Stimulated activated CD8-positive, alpha-beta memory T cell treated with anti-CD3 and anti-CD28 coated beads, Interleukin-15, amount 100 ng/mL, for 48 hours (primary cell): ENCODE measurements around the gene BBS1.
A peak's percentile ranks its signal among the peaks of the same experiment; 100 is the strongest.

ENCODE experiments used
- DNase-seq, 2 donors: peaks; one replicate each; pipeline ENCODE4 v3.0.0-alpha.2; 2020; ENCODE audit warnings: low read depth in 2 of 2

BBS1 gene

DNA sequence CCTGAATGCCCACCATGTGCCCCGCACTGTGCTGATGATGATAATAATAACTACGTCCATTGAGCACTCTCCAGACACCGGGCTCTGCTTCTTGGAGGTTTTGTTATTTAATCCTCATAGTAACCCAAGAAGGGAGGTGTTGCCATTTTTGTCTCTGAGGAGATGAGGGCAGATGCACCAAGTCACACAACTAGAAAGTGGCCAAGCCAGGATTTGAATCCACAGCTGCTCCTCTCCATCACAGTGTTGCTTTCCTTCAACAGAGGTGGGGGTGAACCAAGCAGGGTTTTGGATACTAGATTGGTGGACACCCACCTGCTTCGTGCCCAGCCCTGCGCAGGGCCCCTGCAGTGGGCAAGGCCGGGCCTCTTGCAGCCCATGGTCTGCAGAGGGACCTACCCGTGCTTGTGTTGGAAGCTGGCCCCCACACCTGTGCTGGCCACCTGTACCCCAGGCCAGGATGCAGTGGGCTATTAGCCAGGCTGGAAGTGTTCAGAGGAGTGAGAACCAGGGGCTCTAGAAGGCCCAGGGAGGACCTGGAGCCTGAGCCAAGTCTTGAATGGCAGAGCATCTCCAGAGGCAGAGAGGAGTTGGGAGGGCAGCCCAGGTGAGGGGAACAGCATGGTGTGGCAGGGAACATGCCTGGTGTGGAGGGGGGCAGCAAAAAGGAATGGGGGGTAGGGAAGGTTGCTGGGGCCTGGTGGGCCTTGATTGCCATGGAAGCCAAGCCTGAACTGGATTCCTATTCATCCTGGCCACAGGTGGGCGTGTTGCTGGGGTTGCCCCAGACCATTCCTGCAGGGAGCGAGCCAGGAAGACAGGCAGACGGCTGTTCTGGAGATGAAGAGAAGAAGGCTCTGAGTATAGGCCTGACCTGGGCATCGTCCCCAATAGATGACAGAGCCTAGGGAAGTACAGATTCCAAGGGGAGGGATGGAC lies 32.9 kb upstream of the BBS1 start:
- no peak for DNase-seq

DNA sequence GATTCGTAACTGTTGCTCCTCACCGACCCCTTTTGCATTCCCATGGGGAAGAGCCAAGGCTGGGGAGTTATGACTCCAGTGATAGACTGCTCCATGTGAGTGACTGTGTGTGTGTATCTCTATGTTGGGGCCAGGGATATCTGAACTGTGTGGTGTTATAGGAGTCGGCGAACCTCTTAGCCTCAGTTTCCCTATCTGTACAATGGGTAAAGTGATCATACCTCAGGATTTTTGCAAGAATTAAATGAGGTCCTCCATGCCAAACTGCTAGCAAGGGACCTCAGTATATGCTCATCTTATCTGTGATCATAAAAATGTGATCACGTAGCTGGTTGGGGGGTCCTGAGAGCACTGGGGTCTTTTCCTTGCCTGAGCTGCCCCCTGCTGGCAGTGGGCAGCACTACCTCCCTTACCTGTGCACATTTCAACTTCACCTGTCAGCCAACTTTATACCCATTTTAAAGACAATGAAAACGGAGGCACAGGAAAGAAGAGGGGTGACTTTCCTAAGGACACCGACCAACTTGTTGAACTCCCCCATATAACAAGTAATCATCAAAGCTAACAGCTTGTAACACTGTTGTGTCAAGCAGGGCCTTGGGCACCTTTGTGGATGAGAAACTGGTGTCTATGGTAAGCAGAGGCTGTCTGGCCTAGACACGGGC lies 31.6 kb upstream of the BBS1 start:
- DNase-seq = no peak

DNA sequence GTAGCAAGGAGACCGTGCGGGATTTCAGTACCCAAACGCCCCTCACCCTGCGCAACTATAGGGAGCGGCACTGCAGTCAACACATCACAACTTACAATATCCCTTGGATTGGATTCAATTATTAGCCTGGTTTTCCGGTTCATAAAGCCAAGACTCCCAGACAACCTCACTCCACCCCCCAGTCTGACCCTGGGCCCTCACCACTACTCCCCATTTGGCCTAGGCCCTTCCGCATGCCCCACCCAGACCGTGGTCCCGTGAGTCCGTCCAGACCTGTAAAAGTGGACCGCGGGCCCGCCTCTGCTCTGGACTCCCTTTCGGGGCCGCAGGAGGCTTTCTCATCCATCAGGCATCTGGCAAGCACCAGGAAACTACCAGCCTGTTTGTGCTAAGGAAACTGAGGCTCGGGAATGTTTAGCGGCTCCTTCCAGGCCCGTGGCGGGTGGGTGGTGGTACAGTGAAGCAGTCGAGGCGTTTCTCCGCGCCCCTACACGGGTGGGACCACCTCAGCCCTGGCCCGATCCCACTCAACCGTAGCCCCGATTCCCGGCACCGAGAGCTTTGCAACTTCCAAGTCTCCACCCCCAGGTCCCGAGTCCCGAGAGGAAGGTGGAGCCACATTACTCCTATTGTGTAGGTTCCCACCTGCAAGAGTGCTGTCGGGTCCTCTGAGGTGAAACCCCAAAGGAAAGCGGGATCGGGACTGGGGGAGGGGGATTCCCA lies 30.9 kb upstream of the BBS1 start:
- DNase-seq = no peak

DNA sequence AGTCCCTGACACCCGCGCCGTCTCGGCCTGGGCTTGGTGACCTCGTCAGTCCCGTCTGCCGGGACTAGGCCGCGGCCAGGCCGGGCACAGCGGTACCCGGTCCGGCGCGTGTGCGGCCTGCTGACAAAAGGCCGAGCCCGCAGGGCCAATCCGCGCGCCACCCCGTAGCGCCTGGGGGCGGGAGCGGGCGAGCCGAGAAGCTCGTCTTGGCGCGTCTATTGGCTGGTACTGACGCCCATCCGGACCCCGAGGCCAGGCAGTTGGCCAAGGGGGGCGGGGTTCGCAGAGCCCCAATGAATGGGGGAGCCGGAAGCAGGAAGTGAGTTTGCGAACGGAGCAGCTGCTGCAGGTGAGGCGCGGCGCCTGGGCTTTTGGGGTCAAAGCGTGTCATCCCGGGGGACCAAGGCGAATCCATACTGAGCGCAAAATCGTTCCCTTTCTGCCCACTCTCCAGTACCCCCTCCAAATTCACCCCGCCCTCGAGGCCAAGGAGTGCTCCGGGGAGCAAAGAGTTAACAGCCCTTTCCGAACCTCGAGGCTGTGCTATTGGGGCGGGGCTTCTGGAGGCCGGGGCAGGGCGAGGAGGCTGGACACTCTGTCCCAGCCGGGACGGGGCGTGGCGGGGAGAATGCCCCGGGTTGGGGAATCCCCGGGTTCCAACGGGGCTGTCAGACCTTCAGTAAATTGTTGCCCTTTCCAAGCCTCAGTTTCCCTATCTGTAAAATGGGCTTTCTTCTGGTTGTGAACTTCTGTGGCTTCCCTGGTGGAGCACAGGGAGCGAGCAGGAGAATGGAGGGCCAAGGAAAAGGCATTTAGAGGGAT lies 30.1 kb upstream of the BBS1 start, which contains the start of gene DPP3:
DPP3 (plus strand) TSS at position 318 of the 822 bp plus-strand sequence. CDS start 1,767 bp downstream, outside the sequence.
- peak; percentile 96 to 98 for DNase-seq

DNA sequence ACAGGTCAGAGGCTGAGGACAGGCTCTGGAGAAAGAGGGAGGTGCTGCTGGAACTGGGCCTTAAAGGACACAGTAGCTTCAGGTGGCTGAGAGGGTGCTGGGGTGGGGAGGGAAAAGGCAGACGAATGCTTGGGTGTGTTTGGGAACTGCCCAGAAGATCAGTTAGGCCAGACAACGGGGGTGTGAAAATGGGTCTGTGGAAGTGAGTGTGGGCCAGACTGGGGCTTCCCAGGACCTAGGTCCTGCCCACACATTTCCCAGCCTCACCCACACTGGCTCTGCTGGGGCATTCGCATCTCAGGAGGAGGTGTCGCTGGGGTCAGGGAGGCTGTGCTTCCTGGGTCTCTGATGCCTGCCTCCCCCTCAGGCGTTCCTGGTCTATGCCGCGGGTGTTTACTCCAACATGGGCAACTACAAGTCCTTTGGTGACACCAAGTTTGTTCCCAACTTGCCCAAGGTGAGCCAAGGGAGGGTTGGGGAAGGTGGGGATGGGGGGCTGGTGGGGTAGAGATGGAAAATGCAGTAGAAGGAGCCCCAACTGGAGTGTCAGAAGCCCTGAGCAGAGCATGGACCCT lies 25.5 kb upstream of the BBS1 start:
- DNase-seq = no peak

DNA sequence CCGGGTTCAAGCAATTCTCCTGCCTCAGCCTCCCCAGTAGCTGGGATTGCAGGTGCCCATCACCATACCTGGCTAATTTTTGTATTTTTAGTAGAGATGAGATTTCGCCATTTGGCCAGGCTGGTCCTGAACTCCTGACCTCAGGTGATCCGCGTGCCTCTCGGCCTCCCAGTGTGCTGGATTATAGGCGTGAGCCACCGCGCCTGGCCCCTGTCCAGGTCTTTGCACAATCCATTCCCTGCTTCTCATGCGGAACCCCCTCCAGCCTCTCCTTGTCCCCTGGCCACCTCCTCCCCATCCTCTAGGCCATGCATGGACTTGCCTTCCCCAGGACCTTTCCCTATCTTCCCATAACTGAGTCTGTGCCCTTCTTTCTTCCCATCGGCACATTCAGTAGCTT lies 21.5 kb upstream of the BBS1 start:
- no peak for DNase-seq

DNA sequence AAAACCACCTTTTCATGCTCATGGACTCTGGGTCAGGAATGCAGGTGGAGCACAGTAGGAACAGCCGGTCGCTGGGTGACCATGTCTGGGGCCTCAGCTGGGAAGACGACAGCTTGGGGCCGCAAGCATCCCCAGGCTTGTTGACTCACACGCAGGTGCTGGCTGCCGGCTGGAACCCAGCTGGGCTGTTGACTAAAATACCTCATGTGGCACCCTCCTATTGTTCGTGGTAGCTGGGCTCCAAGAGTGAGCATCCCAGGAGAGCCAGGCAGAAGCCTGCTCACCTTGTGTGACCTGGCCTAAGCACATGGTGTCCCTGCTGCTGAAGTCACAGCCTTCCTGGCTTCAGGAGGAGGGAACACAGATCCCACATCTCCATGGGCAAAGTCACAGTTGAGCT lies 20.8 kb upstream of the BBS1 start:
- DNase-seq = no peak

DNA sequence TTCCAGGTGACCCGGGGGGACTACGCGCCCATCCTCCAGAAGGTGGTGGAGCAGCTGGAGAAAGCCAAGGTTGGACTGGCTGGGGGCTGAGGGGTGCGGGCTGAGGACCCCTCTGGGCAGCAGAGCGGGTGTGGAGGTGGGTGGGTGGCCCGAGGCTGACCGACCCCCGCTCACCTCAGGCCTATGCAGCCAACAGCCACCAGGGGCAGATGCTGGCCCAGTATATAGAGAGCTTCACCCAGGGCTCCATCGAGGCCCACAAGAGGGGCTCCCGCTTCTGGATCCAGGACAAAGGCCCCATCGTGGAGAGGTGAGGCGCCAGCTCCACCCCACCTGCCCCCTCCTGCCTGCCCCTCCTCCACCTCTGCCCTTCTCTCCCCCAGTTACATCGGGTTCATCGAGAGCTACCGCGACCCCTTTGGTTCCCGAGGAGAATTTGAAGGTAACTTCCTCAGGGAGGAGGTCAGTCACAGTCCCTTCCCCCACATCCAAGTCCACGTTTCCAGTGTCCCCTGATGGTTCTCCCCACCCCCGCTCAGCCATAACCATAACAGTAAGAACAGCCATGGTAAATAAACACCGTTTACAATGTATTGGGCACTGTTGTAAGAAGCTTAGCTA lies 19.0 kb upstream of the BBS1 start:
- DNase-seq = no peak

DNA sequence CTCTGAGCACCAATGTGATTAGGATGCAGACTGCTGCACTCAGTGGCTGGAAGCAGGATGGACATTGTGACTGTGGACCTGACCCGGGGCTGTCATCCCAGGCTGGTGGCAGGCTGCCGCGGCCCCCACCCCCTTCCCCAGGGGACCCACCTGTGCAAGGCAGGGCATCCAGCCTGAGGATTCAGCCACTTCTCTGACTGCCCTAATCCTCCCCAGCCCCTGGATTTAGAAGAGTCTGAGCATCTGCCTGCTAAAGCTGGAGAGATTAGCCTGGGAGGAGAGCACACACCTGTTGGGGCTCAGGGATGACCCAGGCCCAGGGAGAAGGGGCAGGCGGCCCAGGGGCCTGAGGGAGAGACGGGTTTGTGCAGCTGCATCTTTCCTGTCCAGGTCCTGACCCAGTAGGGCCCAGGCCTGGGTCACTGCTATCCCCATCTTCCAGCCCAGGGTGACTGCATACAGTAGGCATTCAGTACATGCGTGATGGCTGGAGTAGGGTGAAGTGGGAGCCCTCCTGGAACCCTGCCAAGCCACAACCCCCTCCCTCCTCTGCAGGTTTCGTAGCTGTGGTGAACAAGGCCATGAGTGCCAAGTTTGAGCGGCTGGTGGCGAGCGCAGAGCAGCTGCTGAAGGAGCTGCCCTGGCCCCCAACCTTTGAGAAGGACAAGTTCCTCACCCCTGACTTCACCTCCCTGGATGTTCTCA lies 18.1 kb upstream of the BBS1 start:
- DNase-seq = no peak

DNA sequence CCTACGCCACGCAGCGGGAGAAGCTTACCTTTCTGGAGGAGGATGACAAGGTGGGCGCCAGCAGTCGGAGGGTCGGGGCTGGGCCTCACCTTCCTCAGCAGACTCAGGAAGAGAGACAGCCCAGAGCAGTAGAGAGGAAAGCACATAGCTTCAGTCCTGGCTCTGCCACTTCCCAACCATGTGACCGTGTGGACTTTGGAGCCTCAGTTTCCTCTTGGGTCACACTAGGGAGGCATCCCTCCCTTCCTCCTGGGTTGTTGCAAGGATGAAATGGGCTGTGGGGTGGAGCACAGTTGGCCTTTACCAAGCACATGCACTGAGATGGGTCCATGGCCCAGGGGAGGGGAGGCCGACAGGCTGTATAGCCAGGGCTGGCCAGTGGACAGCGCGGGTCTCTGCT lies 17.3 kb upstream of the BBS1 start:
- no peak for DNase-seq

DNA sequence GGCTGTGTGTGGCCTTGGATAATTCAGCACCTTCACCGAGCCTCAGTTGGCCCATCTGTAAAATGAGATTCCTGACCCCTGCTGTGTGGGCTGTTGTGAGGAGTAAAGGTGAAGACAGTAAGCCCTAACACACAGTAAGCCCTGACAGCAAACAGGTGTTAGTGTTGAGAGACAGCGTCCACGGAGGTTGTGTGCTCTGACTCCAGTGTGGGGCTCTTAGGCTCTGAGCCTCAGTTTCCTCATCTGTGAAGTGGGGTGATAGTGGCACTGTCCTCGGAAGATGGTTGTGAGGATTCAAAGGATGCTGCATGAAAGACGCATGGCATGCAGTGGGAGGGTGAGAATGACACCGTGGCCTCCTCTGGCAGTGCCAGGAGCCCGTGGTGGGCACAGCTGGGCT lies 16.0 kb upstream of the BBS1 start:
- no peak for DNase-seq

DNA sequence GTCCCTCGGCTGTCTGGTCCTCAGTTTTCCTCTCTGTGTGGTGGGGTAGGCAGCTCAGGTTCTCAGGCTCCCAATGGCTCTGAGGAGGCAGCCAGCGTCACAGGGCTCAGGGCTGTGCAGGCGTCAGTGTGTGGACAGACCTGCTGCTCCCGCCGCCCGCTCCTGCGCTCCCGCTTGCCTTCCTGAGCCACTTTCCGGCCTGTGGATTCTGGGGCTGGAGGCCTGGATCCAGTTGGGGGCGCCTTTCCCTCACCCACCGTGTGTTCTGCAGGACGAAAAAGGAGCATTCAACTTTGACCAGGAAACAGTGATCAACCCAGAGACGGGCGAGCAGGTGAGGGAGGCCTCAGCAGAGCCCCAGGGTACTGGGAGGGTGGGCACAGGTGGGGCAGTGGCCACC lies 15.5 kb upstream of the BBS1 start:
- DNase-seq = no peak

DNA sequence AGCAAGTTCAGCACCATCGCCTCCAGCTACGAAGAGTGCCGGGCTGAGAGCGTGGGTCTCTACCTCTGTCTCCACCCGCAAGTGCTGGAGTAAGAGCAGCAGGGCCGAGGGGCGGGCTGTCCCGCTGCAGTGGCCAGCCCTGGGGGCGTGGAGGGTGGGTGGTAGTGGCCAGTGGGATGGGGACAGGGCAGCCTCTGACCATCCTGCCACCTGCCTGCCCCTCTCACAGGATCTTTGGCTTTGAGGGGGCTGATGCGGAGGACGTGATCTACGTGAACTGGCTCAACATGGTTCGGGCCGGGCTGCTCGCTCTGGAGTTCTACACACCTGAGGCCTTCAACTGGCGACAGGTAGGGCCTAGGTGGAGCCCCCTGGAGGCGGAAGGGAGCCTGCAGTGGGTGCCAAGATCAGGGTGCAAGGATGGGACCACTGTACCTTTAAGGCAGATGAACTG lies 15.0 kb upstream of the BBS1 start:
- no peak for DNase-seq

DNA sequence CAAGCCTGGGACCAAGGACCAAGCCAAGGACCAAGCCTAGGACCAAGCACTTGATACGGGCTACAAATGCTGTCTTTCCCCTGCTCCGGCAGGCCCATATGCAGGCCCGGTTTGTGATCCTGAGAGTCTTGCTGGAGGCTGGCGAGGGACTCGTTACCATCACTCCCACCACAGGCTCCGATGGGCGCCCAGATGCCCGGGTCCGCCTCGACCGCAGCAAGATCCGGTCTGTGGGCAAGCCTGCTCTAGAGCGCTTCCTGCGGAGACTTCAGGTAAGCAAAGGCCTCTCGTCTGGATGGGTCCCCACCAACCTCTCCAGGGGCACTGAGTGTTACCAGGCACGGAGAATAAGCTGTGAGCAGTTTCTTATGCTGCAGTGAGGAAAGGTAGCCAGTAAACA lies 13.2 kb upstream of the BBS1 start:
- no peak for DNase-seq

DNA sequence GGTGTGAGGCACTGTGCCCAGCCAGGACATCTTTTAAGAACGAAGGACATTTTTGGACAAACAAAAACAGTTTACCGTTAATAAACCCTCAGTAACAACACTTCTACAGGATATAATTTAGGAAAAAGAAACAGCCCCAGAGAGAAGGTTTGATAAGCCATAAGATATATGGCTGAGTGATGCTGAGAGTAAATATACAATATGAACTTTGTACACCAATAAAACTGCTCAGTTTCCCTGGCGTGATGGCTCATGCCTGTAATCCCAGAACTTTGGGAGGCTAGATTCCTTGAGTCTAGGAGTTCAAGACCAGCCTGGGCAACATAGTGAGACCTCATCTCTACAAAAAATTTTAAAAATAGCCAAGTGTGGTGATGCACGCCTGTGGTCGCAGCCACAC lies 11.9 kb upstream of the BBS1 start:
- DNase-seq = no peak

DNA sequence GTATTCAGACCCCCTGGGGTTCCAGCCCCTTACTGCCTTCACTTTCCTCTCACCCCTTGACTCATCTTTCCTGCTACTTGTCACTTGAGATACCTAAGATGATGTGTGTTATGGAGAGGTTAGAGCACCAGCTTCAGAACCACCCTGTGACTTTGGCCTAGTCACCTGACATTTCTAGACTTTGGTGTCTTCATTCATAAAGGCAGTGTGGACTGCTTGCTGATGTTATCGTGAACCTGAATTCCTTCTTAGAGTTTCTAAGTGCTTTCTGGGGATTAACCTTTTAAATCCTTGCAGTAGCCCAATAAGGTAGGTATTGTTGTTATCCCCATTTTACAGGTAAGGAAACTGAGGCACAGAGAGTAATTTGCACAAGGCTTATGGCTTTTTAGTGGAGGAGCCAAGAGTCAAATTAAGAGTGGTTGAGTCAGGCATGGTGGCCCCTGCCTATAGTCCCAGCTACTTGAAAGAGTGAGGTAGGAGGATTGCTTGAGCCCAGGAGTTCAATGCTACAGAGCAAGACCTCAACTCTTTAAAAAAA lies 5.1 kb upstream of the BBS1 start:
- DNase-seq = no peak

DNA sequence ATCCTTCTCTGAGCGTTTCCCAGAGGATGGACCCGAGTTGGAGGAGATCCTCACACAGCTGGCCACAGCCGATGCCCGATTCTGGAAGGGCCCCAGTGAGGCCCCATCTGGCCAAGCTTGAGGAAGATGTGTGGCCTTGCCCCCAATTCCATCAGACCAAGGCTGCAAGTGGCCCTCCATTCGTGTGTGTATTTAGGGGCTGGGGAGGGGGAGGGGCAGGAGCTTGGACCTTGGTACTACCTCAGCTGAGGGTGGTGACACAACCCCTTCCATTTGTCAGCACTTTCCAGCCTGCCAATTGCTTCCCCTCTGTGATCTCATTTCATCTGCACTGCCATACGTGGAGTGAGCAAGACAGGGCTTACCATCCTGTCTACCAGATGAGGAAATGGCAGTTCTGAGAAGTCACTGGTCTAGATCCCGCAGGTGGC lies 1.3 kb upstream of the BBS1 start:
- DNase-seq = no peak

DNA sequence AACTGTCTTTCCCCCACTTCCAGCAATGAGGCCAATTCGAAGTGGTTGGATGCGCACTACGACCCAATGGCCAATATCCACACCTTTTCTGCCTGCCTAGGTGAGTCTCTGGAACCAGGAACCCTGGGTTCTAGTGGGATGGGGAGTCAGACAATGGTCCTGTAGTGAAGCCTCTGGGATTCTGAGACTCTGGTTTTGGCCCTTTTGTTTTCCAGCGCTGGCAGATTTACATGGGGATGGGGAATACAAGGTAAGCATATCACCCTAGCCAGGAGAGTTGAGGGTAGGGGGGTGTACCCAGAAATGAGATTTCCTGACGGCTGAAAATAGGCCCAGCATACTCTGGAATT lies 530 bp downstream of the BBS1 start:
- DNase-seq = no peak

DNA sequence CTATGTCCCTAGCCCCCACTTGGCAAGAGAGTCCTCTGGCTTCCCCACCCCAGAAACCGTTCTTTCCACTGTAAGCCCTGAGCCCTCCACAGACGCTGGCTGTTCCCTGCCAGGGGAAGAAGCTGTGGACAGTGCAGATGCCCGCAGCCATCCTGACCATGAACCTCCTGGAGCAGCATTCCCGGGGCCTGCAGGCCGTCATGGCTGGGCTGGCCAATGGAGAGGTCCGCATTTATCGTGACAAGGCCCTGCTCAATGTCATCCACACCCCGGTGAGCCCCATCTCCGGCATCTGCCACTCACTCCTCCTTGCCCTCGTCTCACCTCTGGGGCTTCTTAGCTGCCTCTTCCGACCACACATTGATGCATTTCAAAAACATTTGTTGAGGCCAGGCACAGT lies 13.2 kb downstream of the BBS1 start:
- DNase-seq = no peak
